ENCODE measurements around the gene BEGAIN.

- TF ChIP-seq CTCF (IDR thresholded peaks at IDR 0.05; ENCODE audit: poor library complexity, severe bottlenecking) (no peak), RAD21 (conservative IDR thresholded peaks at IDR 0.05) (no peak), EP300 (conservative IDR thresholded peaks at IDR 0.05; ENCODE audit: poor library complexity, severe bottlenecking) (no peak), EZH2 (IDR thresholded peaks at IDR 0.05; ENCODE audit: borderline replicate concordance, insufficient read depth, low read length, poor library complexity, severe bottlenecking) (no peak)
Observed at GRCh38 chr14:100610511-100611217, 23.4 kb upstream of the BEGAIN start.
